BJ (cell line): ENCODE measurements around the gene CLSTN2. TPM values are rescaled to one million over a fixed set of nuclear protein-coding genes. Genes with fewer than 3 reads are reported as not detected.

Experiments used
- CTCF ChIA-PET: fragments of 350-600 bp; formaldehyde crosslinking; extraction: SDS; loops from one replicate; lab custom pipeline; 2021; ENCODE audit warnings: antibody characterized with exemption, inconsistent platforms; lab: Yijun Ruan, JAX
- POLR2A ChIA-PET: fragments of 300-600 bp; sonication (Branson Sonifier 250); formaldehyde crosslinking; extraction: SDS; loops from one replicate; lab custom pipeline; 2021; ENCODE audit warnings: antibody characterized with exemption; lab: Charles Lee
- DNase-seq: peaks from one replicate; pipeline ENCODE4 v3.0.0-alpha.2; 2011; ENCODE audit warnings: low read depth
- H3K27me3 ChIP-seq: 2 replicates; pipeline ENCODE4 v1.6.0; 2011; ENCODE audit warnings: low read length; ENCODE audit not compliant: control insufficient read depth, insufficient read depth
- H3K36me3 ChIP-seq: 2 replicates; pipeline ENCODE4 v1.5.1; 2011; ENCODE audit warnings: low read length; ENCODE audit not compliant: control insufficient read depth, insufficient read depth
- H3K4me3 ChIP-seq: 2 replicates; pipeline ENCODE4 v1.5.1; 2011; ENCODE audit warnings: low read depth, mild to moderate bottlenecking, control low read depth, low read length
- CTCF ChIP-seq: IDR thresholded peaks from 2 replicates; pipeline ENCODE4 v1.5.1; 2011; ENCODE audit warnings: low read depth, mild to moderate bottlenecking, control low read depth, inconsistent platforms, low read length, moderate library complexity; ENCODE audit not compliant: insufficient read depth
- polyA plus RNA-seq: library from polyadenylated mRNA; depleted of rRNA; stranded (reverse); fragments of >200 nt; gene quantifications from 2 replicates; pipeline ENCODE4 v1.2.3, GENCODE V29; 2011

CLSTN2 gene
- polyA plus RNA-seq, 1 experiment, result 1.8 TPM

GRCh38 chr3:140010391-140010790 lies 75.4 kb downstream of the CLSTN2 start:
- TF ChIP-seq CTCF, result no peak
- no peak for DNase-seq
- POLR2A ChIA-PET, result no interaction called here
- H3K27me3 ChIP-seq, result no peaks in the 10 kb centered on the region
- H3K36me3 ChIP-seq, result no peaks in the 10 kb centered on the region
- no peak overlapping the region for H3K4me3 ChIP-seq
- CTCF ChIA-PET, result no interaction called here

- DNase-seq, result no peak
- Histone ChIP-seq H3K27me3 (no peaks in the 10 kb centered on the region), H3K36me3 (no peaks in the 10 kb centered on the region), H3K4me3 (no peak overlapping the region)
- TF ChIP-seq CTCF, result no peak
- POLR2A ChIA-PET, result no interaction called here
- CTCF ChIA-PET, result no interaction called here
These were observed 76.1 kb downstream of the CLSTN2 start for GRCh38 chr3:140011086-140011485.

- no peak for DNase-seq
- POLR2A ChIA-PET, result no interaction called here
- no peak for TF ChIP-seq CTCF
- Histone ChIP-seq H3K4me3 (no peak overlapping the region), H3K36me3 (no peaks in the 10 kb centered on the region), H3K27me3 (no peaks in the 10 kb centered on the region)
- CTCF ChIA-PET, result no interaction called here
These were observed 76.8 kb downstream of the CLSTN2 start for GRCh38 chr3:140011611-140012277.

GRCh38 chr3:140013220-140013619 lies 78.2 kb downstream of the CLSTN2 start:
- no peak for DNase-seq
- Histone ChIP-seq H3K36me3 (no peaks in the 10 kb centered on the region), H3K27me3 (no peaks in the 10 kb centered on the region), H3K4me3 (no peak overlapping the region)
- CTCF ChIA-PET, result no interaction called here
- no peak for TF ChIP-seq CTCF
- POLR2A ChIA-PET, result no interaction called here

GRCh38 chr3:140014831-140015495 lies 80.0 kb downstream of the CLSTN2 start:
- ChIA-PET POLR2A (no interaction called here), CTCF (no interaction called here)
- Histone ChIP-seq H3K27me3 (no peaks in the 10 kb centered on the region), H3K36me3 (no peaks in the 10 kb centered on the region), H3K4me3 (no peak overlapping the region)
- TF ChIP-seq CTCF, result no peak
- DNase-seq, result no peak
